HG03135 (cell line): ENCODE results near the gene DYNLT2.
"Not testable (repeated sequence)": the region's sequence is repeated elsewhere in the genome, so short reads cannot be mapped to it uniquely, and the experiment has no call there.

Experiments used
- ATAC-seq: cut with Tn5 transposase; IDR thresholded peaks from one replicate; pipeline ENCODE4 v1.9.1; 2021; ENCODE audit warnings: mild to moderate bottlenecking, moderate library complexity; ENCODE audit not compliant: unreplicated experiment

The DYNLT2 gene

GRCh38 chr6:169783971-169784820 lies 32.8 kb upstream of the DYNLT2 start:
- no peak for ATAC-seq

GRCh38 chr6:169783401-169783800 lies 32.0 kb upstream of the DYNLT2 start:
- ATAC-seq, result no peak

- no peak for ATAC-seq
These were observed 31.6 kb upstream of the DYNLT2 start for GRCh38 chr6:169782966-169783365.

GRCh38 chr6:169780571-169781091 lies 29.3 kb upstream of the DYNLT2 start:
- no peak for ATAC-seq

- ATAC-seq, result no peak
These were observed 28.5 kb upstream of the DYNLT2 start for GRCh38 chr6:169779896-169780295.

- ATAC-seq, result no peak
These were observed 27.9 kb upstream of the DYNLT2 start for GRCh38 chr6:169779092-169779815.

- ATAC-seq, result no peak
These were observed 27.3 kb upstream of the DYNLT2 start for GRCh38 chr6:169778646-169779045.

GRCh38 chr6:169777896-169778295 lies 26.5 kb upstream of the DYNLT2 start:
- no peak for ATAC-seq

GRCh38 chr6:169776379-169776778 lies 25.0 kb upstream of the DYNLT2 start:
- no peak for ATAC-seq

GRCh38 chr6:169775321-169775720 lies 23.9 kb upstream of the DYNLT2 start:
- no peak for ATAC-seq

- ATAC-seq, result no peak
These were observed 23.0 kb upstream of the DYNLT2 start for GRCh38 chr6:169774347-169774746.

- no peak for ATAC-seq
These were observed 15.8 kb upstream of the DYNLT2 start for GRCh38 chr6:169766921-169767736.

- ATAC-seq, result no peak
These were observed 14.9 kb upstream of the DYNLT2 start for GRCh38 chr6:169766232-169766631.

- ATAC-seq, result not testable (repeated sequence)
These were observed 14.4 kb upstream of the DYNLT2 start for GRCh38 chr6:169765789-169766188.

- ATAC-seq, result no peak
These were observed 12.5 kb upstream of the DYNLT2 start for GRCh38 chr6:169763881-169764280.

GRCh38 chr6:169763308-169763707 lies 11.9 kb upstream of the DYNLT2 start:
- ATAC-seq, result no peak

- no peak for ATAC-seq
These were observed 3.8 kb upstream of the DYNLT2 start for GRCh38 chr6:169755162-169755561.

- ATAC-seq, result no peak
These were observed 777 bp upstream of the DYNLT2 start for GRCh38 chr6:169752074-169752623.

- no peak for ATAC-seq
These were observed 4.8 kb downstream of the DYNLT2 start for GRCh38 chr6:169746556-169746955.

- no peak for ATAC-seq
These were observed 6.0 kb downstream of the DYNLT2 start for GRCh38 chr6:169745405-169745804.

GRCh38 chr6:169741344-169741743 lies 10.0 kb downstream of the DYNLT2 start:
- ATAC-seq, result no peak
